Adrenal gland (tissue), 5 donors: ENCODE results near the gene TMEM273.

Experiments
- CTCF ChIP-seq, 6 experiments: fragments of 450-650 bp in 4 of 6; fragments of 200-600 bp in 2 of 6; sonication (generic) in 1 of 6; IDR thresholded peaks; 1 replicate in 5 of 6; 2 replicates in 1 of 6; pipeline versions ENCODE4 v1.5.1 to v1.8.0; 2016 to 2021; ENCODE audit warnings: antibody characterized with exemption in 6 of 6, mild to moderate bottlenecking in 2 of 6, moderate library complexity in 1 of 6
- POLR2A ChIP-seq, 2 donors: fragments of 450-650 bp; IDR thresholded peaks; one replicate each; pipeline ENCODE4 v1.6.1; 2017; ENCODE audit warnings: antibody characterized with exemption in 2 of 2, mild to moderate bottlenecking in 2 of 2, moderate library complexity in 1 of 2
- donor health status: DM: no; HTN: no; CAD: no.

- TF ChIP-seq CTCF (IDR thresholded peaks at IDR 0.05) = no peak
- no peak for TF ChIP-seq POLR2A (IDR thresholded peaks at IDR 0.05)
Observed at GRCh38 chr10:49132362-49132737, 55.8 kb downstream of the TMEM273 start.
